GM18867 (cell line): ENCODE data around the gene UFC1.

Experiments used
- ATAC-seq: cut with Tn5 transposase; IDR thresholded peaks from one replicate; pipeline ENCODE4 v1.9.1; 2021; ENCODE audit warnings: mild to moderate bottlenecking, moderate library complexity; ENCODE audit not compliant: unreplicated experiment

The UFC1 gene

DNA sequence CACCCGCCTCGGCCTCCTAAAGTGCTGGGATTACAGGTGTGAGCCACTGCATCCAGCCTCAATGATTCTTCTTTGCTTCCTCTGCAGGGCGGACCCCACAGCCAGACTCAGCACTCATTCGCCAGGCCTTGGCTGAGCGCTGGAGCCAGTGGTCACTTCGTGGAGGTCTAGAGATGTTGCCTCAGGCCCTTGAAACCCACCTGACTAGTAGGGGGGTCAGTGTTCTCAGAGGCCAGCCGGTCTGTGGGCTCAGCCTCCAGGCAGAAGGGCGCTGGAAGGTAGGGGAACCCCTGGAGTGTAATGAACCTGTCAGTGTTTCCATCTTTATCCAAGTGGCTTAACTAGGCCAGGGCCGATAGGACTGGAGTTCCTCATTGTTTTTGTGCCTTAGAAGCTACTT lies 15.1 kb downstream of the UFC1 start:
- no peak for ATAC-seq

DNA sequence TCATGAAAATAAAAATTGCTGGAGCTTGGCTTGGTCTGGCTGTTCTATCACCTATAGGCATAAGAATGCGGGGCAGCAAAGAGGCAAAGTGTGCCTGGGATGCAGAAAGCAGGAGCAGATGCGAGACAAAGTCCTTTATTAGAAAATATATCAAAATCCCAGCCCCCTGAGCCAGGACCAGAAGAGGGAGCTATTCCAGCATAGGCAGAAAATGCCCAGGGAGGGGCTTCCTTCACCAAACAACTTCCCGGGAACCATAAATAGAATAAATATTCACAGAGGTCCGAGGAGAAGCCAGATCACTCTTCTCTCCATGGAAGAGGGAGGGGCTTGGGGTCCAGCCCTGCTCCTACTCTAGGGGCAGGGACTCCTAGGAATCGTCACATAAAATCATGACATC lies 17.4 kb downstream of the UFC1 start:
- ATAC-seq: no peak

- ATAC-seq: no peak
Measured at GRCh38 chr1:161171696-161172095, 17.9 kb downstream of the UFC1 start.

DNA sequence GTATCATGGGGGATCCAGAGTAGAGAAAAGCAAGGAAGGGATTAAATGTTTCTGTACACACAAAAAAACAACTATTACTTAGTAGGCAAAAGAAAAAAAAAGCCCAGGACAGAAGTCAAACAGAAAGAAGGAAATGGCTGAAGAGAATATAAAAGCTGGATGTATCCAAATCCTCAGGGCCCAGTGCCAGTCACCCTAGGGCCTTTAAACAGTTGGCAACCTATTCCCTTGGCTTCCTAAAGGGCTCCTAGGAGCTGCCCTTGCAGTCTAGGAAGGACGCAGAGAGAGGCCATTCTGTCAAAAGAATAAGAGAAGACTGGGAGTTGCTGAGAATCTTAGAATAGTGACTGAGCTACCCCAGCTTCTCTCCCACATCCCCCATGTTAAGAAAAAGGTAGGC lies 18.6 kb downstream of the UFC1 start:
- no peak for ATAC-seq

DNA sequence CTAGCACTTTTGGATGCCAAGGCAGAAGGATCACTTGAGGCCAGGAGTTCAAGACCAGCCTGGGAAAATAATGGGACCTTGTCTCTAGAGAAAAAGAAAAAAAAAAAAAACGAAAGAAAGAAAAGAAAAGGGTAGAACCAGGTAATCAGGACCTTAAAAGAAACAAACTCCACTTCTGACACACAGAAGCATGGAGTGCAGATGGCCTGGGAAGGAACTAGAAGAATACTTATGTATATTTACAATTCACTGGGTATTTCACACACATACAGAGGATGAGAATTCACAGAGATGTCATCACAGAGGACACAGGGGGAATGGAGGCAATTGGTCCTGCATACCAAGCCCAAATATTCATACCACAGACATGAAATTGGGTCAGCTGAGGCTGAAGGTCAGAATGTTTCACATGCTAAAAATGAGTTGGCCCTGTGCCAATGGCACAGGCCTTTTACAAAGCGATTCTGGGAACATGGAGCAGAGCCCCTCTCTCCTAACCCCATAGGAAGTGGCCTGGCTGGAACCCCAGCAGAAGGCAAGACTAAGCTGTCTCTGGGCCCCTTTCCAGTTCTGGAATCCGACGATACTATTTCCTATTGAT lies 19.1 kb downstream of the UFC1 start:
- no peak for ATAC-seq

- no peak for ATAC-seq
Measured at GRCh38 chr1:161173711-161174110, 19.9 kb downstream of the UFC1 start.

- no peak for ATAC-seq
Measured at GRCh38 chr1:161174911-161175310, 21.1 kb downstream of the UFC1 start.

DNA sequence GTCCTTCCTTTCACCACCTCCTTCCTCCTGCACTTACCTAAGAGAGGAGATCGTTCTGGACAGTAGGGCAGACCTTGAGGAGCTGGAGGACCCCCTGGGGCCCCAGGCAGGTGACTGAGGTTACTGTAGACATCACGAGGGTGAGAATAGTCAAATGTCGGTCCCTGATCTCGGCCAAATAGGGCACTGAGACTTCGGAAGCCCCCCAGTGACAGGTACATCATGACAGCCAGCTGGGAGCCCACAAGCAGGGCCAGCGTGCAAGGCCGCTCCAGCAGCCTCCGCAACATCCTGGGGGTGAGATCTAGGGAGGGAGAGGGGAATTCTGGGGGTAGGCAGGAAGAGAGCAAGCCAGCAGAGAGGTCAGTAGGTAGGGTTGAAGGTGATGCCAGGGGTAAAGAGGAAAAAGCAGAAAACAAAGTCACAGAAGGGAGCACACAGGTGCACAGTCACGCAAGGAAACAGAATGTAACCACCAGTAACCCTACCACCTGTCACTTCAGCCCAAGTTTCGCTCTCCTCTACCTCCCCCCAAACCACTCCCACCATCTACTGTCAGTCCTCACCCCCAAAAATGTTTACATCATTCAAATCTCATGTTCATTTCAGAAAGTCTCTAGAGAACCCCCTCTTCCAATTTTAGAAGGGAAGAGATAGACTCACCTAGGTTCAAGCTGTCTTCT lies 22.1 kb downstream of the UFC1 start:
- ATAC-seq: peak; percentile 29

DNA sequence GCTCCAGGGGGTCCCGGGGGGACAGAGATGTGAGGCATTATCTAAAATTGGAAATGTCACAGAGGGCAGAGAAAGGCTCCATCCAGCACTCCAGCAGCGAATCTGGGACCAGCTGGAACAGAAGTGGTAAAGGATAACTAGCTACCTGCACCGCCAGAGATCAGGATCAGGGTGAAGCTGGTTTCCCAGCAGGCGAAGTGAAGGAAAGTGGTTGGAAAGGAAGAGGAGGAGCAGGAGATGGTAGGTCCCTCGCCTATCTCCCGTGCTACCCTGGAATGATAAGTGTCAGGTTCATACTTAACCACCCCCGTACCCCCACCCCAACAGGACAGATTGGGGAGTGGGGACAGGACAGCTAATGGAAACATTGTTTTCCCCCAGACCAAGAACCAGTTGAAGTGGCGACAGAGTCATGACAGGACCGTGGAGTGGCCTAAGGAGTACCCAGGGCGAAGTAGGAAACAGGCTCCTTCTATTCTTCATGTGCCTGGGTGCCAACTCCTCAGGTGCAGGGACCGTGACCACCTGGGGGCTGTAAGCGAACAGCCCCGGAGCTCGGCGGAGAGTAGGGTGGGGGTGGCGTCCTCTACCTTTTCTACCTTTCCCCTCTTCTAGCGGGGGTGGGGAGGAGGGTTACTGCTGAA lies 22.8 kb downstream of the UFC1 start:
- ATAC-seq: no peak

GRCh38 chr1:161177112-161177935 lies 23.5 kb downstream of the UFC1 start, which contains the start of gene B4GALT3:
Gene B4GALT3, minus strand, starts transcription at chr1:161177507. Its CDS starts 1,447 bp downstream, at chr1:161176060.
- peak; percentile 79 for ATAC-seq

DNA sequence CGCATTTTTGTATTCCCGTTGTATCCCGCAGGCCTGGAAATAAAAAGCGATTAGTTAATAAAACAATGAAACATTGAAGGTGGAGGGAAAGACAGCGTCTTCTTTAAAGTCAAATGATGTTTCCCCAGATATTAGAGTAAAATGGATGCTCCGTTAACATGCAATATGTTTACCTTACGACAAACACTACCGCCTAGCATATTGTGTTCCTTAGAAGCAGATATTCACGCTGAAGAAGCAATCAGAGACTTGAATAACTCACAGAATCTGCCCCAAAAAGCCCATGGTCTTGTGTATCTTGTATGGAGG lies 24.1 kb downstream of the UFC1 start:
- no peak for ATAC-seq

- ATAC-seq: no peak
Measured at GRCh38 chr1:161179698-161180097, 25.9 kb downstream of the UFC1 start.

DNA sequence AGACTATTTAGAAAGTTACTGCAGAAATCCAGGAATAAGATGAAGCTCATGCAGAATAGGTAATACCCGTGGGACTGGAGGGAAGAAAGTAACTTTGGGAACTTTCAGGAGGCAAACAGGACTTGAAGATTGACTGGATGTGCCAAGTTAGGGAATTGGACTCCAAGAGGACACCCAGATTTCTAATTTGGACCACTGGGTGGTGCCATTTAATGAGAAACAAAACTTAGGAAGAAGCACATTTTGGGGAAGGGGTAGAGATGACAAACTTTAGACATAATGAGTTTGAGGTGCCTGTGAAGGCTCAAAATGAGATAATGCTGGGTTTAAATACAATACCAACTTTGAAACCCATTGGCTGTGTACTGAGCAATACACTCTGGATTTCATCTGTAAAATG lies 26.9 kb downstream of the UFC1 start:
- no peak for ATAC-seq

- ATAC-seq: peak; percentile 39
Measured at GRCh38 chr1:161182214-161182613, 28.4 kb downstream of the UFC1 start.

DNA sequence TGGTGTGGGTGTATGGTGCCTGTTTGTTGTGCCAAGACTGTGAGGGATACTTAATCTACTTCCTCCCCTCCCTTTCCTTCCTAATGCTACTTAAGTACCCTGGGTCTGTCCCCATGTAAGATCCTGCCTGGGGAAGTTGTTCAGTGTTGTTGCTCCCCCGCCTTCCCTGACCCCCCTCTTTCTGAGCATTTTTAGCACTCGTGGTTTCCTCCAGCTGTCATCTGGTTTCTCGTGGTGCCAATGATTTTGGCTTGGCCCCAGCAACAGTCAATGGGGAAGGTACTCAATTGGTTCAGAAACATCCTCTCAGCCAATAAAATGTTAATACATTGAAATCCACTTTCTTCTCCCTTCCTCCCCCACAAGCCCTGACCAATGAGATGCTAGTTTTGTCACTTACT lies 31.5 kb downstream of the UFC1 start:
- peak; percentile 74 for ATAC-seq

GRCh38 chr1:161185732-161186311 lies 32.0 kb downstream of the UFC1 start:
- ATAC-seq: peak; percentile 20

DNA sequence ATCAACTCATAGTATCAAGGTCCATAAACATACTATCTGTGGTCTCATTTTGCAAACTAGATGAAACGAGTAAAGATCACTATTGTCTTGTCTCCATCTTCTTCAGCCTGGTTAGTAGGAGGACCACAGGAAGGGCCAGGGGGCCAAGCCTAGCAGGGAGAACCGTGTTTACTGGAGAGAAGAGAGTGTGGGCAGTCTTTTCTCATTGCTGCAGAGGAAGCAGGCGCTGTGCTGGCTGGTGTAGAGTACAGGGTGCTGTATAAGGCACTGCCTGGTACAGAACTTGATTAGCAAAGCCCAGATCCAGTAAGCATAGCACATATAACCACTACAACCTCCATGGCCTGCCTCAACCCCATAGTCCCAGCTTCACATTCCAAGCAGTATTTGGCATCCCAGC lies 33.5 kb downstream of the UFC1 start:
- no peak for ATAC-seq

DNA sequence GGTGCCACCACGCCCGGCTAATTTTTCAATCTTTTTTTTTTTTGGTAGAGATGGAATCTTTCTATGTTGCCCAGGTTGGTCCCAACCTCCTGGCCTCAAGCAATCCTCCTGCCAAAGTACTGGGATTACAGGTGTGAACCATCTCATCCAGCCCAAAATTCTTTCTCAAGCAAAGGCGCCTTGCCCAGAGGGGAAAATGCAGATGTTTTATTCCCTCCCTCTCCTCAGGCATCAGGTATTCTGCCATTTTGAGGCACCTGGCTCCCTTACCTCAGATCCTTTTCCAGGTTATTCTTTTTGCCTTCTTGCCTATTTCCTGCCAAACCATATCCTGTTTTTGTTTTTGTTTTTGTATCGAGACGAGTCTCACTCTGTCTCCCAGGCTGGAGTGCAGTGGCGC lies 34.6 kb downstream of the UFC1 start:
- ATAC-seq: no peak

GRCh38 chr1:161189036-161189435 lies 35.3 kb downstream of the UFC1 start:
- no peak for ATAC-seq

- ATAC-seq: no peak
Measured at GRCh38 chr1:161190962-161191521, 37.3 kb downstream of the UFC1 start.

- ATAC-seq: no peak
Measured at GRCh38 chr1:161191971-161192370, 38.2 kb downstream of the UFC1 start.
